GM18505 (cell line): Measurements from ENCODE around the gene PLCB4.

Source experiments
- ATAC-seq: cut with Tn5 transposase; IDR thresholded peaks from one replicate; pipeline ENCODE4 v1.9.1; 2021; ENCODE audit not compliant: unreplicated experiment
- POLR2A ChIP-seq: IDR thresholded peaks from 4 replicates; pipeline ENCODE4 v1.6.1; 2011; ENCODE audit warnings: borderline replicate concordance; ENCODE audit not compliant: insufficient read depth, insufficient read length; ENCODE audit errors: extremely low read depth

Gene PLCB4

GRCh38 chr20:9072861-9073500 is 4.1 kb downstream of the PLCB4 start:
- no peak for TF ChIP-seq POLR2A
- no peak for ATAC-seq

- ATAC-seq: no peak
These were observed 6.6 kb downstream of the PLCB4 start for GRCh38 chr20:9075264-9076095.

GRCh38 chr20:9076440-9076839 is 7.6 kb downstream of the PLCB4 start:
- ATAC-seq: no peak
- no peak for TF ChIP-seq POLR2A

More at GRCh38 chr20:9075264-9076095, 6.6 kb downstream of the PLCB4 start:
- TF ChIP-seq POLR2A: no peak

- no peak for TF ChIP-seq POLR2A
- no peak for ATAC-seq
These were observed 10.2 kb downstream of the PLCB4 start for GRCh38 chr20:9078826-9079731.

GRCh38 chr20:9081423-9081966 is 12.6 kb downstream of the PLCB4 start:
- ATAC-seq: no peak
- TF ChIP-seq POLR2A: no peak

GRCh38 chr20:9082741-9083140 is 13.9 kb downstream of the PLCB4 start:
- no peak for ATAC-seq
- TF ChIP-seq POLR2A: no peak

GRCh38 chr20:9087531-9088217 is 18.8 kb downstream of the PLCB4 start:
- no peak for ATAC-seq
- TF ChIP-seq POLR2A: no peak

GRCh38 chr20:9088556-9088955 is 19.7 kb downstream of the PLCB4 start:
- no peak for ATAC-seq
- TF ChIP-seq POLR2A: no peak

GRCh38 chr20:9092113-9092512 is 23.2 kb downstream of the PLCB4 start:
- no peak for TF ChIP-seq POLR2A
- ATAC-seq: no peak

- TF ChIP-seq POLR2A: no peak
- no peak for ATAC-seq
These were observed 23.8 kb downstream of the PLCB4 start for GRCh38 chr20:9092655-9093054.

- no peak for ATAC-seq
- TF ChIP-seq POLR2A: no peak
These were observed 24.5 kb downstream of the PLCB4 start for GRCh38 chr20:9093218-9093957.

GRCh38 chr20:9099372-9099771 is 30.5 kb downstream of the PLCB4 start:
- ATAC-seq: no peak
- TF ChIP-seq POLR2A: no peak

- ATAC-seq: no peak
- TF ChIP-seq POLR2A: no peak
These were observed 31.8 kb downstream of the PLCB4 start for GRCh38 chr20:9100691-9101090.

GRCh38 chr20:9102456-9102855 is 33.6 kb downstream of the PLCB4 start:
- no peak for ATAC-seq
- TF ChIP-seq POLR2A: no peak
